Cardiac ventricle fibroblast (primary cell): ENCODE measurements around the gene ADPGK. TPM values are rescaled to one million over a fixed set of nuclear protein-coding genes. Genes with fewer than 3 reads are reported as not detected.

Experiments used
- total RNA-seq: library from RNA; depleted of rRNA; stranded (reverse); fragments of >200 nt; gene quantifications from 2 replicates; pipeline ENCODE4 v1.2.3, GENCODE V29; 2015

The ADPGK gene
- total RNA-seq: 40.5 and 46.7 TPM in 2 replicates

DNA sequence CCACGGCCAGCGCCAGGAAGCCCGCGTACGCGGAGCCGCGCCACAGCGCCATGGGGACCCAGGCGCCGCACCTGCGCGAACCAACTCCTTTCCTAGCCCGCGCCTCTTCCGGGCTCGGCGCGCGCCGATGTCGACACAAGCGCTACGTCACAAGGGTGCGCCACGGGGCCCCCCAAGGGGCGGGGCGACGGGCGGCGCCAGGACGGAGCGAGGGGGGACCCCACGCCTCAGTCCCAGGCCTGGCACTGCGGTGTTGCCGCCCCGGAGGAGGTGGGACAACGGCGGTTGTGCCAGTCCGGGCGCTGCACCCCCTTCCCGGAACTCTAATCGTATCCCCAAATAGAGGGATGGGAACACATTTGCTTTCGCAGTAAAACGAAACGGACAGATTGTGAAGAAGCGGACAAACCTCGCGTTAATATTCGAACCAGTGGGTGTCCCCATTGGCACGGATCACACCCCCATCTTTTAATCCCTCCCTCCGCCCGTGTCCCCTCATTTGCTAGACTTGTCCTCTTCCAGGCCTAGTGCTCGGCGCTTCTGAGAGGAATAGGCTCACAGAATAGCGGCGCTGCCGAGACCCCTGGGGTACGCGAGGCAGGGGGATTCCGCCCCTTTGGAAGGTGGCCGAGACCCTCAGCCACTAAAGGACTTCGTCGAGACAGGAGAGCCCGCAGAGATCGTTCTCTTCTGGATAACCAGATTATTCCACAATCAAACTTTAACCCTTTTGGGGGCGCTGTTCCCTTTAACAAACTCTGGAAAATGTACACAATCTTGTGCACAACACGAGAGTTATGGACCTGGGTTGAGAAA is at the start of gene ADPGK:
TSS of gene ADPGK (minus strand) at position 119 of the 816 bp plus-strand sequence. CDS start at position 52, 67 bp downstream.

Other genes with a start within 250 kb of the ADPGK start
- not detected in 2 replicates for gene GOLGA6B, start 129.1 kb downstream of the ADPGK start, total RNA-seq
- not detected in 2 replicates for gene HIGD2B, start 97.6 kb downstream of the ADPGK start, total RNA-seq
- 8.2 and 14.5 TPM in 2 replicates for gene BBS4, start 97.6 kb downstream of the ADPGK start, total RNA-seq